OCI-M1 (cell line): Measurements from ENCODE around the gene RFC4.
A peak's percentile ranks its signal among the peaks of the same experiment; 100 is the strongest.
"Not testable (repeated sequence)": the region's sequence is repeated elsewhere in the genome, so short reads cannot be mapped to it uniquely, and the experiment has no call there.

Experiments
- DNase-seq: peaks from one replicate; lab custom pipeline; 2025; lab: John Stamatoyannopoulos, UW

RFC4 gene

GRCh38 chr3:186806089-186807055 lies at the start of gene RFC4:
TSS of gene RFC4 (minus strand) at chr3:186806482. CDS start at chr3:186804713, 1,769 bp downstream.
- peak; percentile 86 for DNase-seq

GRCh38 chr3:186854954-186855353 lies 48.7 kb upstream of the RFC4 start:
- DNase-seq: no peak

GRCh38 chr3:186854146-186854545 lies 47.9 kb upstream of the RFC4 start:
- DNase-seq: no peak

- no peak for DNase-seq
These were observed 46.7 kb upstream of the RFC4 start for GRCh38 chr3:186852994-186853393.

- DNase-seq: not testable (repeated sequence)
These were observed 45.6 kb upstream of the RFC4 start for GRCh38 chr3:186851835-186852234.

GRCh38 chr3:186849374-186849975 lies 43.2 kb upstream of the RFC4 start:
- peak; percentile 68 for DNase-seq

GRCh38 chr3:186847437-186847836 lies 41.2 kb upstream of the RFC4 start:
- no peak for DNase-seq

GRCh38 chr3:186845756-186846155 lies 39.5 kb upstream of the RFC4 start:
- DNase-seq: no peak

GRCh38 chr3:186844908-186845307 lies 38.6 kb upstream of the RFC4 start:
- DNase-seq: no peak

- DNase-seq: no peak
These were observed 36.8 kb upstream of the RFC4 start for GRCh38 chr3:186843039-186843432.

- DNase-seq: no peak
These were observed 36.2 kb upstream of the RFC4 start, which contains the start of gene ADIPOQ for GRCh38 chr3:186842426-186843038. TSS of gene ADIPOQ (plus strand) at chr3:186842710. CDS start at chr3:186853059, 10,349 bp downstream.

GRCh38 chr3:186841620-186842019 lies 35.3 kb upstream of the RFC4 start:
- no peak for DNase-seq

GRCh38 chr3:186839874-186840641 lies 33.8 kb upstream of the RFC4 start:
- DNase-seq: no peak

- no peak for DNase-seq
These were observed 26.0 kb upstream of the RFC4 start for GRCh38 chr3:186832276-186832675.

GRCh38 chr3:186831798-186832197 lies 25.5 kb upstream of the RFC4 start:
- no peak for DNase-seq

GRCh38 chr3:186828340-186828739 lies 22.1 kb upstream of the RFC4 start:
- DNase-seq: no peak

GRCh38 chr3:186826976-186827857 lies 20.9 kb upstream of the RFC4 start:
- DNase-seq: peak; percentile 83

- no peak for DNase-seq
These were observed 20.2 kb upstream of the RFC4 start for GRCh38 chr3:186826410-186826975.

GRCh38 chr3:186825872-186826409 lies 19.7 kb upstream of the RFC4 start:
- DNase-seq: no peak

- no peak for DNase-seq
These were observed 19.1 kb upstream of the RFC4 start for GRCh38 chr3:186825294-186825821.
